Endodermal cell (in vitro differentiated cells): ENCODE results near the gene ENDOU. TPM values are rescaled to one million over a fixed set of nuclear protein-coding genes. Genes with fewer than 3 reads are reported as not detected.

Experiments used
- DNase-seq: peaks from one replicate; pipeline ENCODE4 v3.0.0-alpha.2; 2017
- H3K27ac ChIP-seq: 2 replicates; pipeline ENCODE4 v1.5.1; 2013; ENCODE audit warnings: mild to moderate bottlenecking, low read depth, low read length, moderate library complexity
- H3K27me3 ChIP-seq: 2 replicates; pipeline ENCODE4 v1.6.1; 2013; ENCODE audit warnings: mild to moderate bottlenecking, low read length, moderate library complexity; ENCODE audit not compliant: insufficient read depth, control insufficient read depth, poor library complexity, severe bottlenecking
- H3K36me3 ChIP-seq: 2 replicates; pipeline ENCODE4 v1.7.0; 2013; ENCODE audit warnings: mild to moderate bottlenecking, low read length, moderate library complexity; ENCODE audit not compliant: control insufficient read depth, insufficient read depth
- H3K4me1 ChIP-seq: one replicate; pipeline ENCODE4 v1.7.0; 2013; ENCODE audit warnings: low read length; ENCODE audit not compliant: control insufficient read depth, insufficient read depth
- H3K4me3 ChIP-seq: 2 replicates; pipeline ENCODE4 v1.5.1; 2013; ENCODE audit warnings: mild to moderate bottlenecking, low read length, moderate library complexity
- H3K9ac ChIP-seq: 2 replicates; pipeline ENCODE4 v1.6.1; 2013; ENCODE audit warnings: mild to moderate bottlenecking, low read length, moderate library complexity; ENCODE audit not compliant: poor library complexity, severe bottlenecking; ENCODE audit errors: extremely low read depth
- H3K9me3 ChIP-seq: 2 replicates; pipeline ENCODE4 v1.6.1; 2013; ENCODE audit warnings: mild to moderate bottlenecking, low read length, moderate library complexity; ENCODE audit not compliant: control insufficient read depth
- H3K27ac Mint-ChIP-seq: 2 replicates; pipeline ENCODE4 v1.8.0; 2020; ENCODE audit warnings: mixed read lengths
- H3K27me3 Mint-ChIP-seq: 2 replicates; pipeline ENCODE4 v1.8.0; 2021; ENCODE audit warnings: mild to moderate bottlenecking, mixed read lengths; ENCODE audit not compliant: insufficient read depth
- H3K36me3 Mint-ChIP-seq: 2 replicates; pipeline ENCODE4 v1.8.0; 2020; ENCODE audit warnings: low read depth, mixed read lengths
- H3K4me1 Mint-ChIP-seq: 2 replicates; pipeline ENCODE4 v1.8.0; 2020; ENCODE audit warnings: mixed read lengths
- H3K4me3 Mint-ChIP-seq: 2 replicates; pipeline ENCODE4 v1.8.0; 2020; ENCODE audit warnings: mild to moderate bottlenecking, moderate library complexity, mixed read lengths
- H3K9me3 Mint-ChIP-seq: 2 replicates; pipeline ENCODE4 v1.8.0; 2020; ENCODE audit warnings: mild to moderate bottlenecking, mixed read lengths
- CTCF ChIP-seq: fragments of 200-600 bp; sonication (generic); conservative IDR thresholded peaks from 2 replicates; pipeline ENCODE4 v1.5.0; 2021; ENCODE audit warnings: antibody characterized with exemption, mild to moderate bottlenecking
- WGBS, 2 experiments: methylation state at CpG; one replicate each; pipeline versions ENCODE4 v1.1.5 to v1.1.7; 2013; ENCODE audit warnings: missing lambda C conversion rate in 2 of 2, mixed read lengths in 1 of 2; ENCODE audit not compliant: insufficient coverage in 1 of 2, insufficient read length in 1 of 2; 5-methylcytosine and 5-hydroxymethylcytosine counted together
- total RNA-seq, 2 donors: library from RNA; stranded (reverse); fragmentation: NEBNext Ultra II Directional in 1 of 2; extraction: Animal tissue kit (Norgen Biotek cat#: 25700) in 1 of 2; gene quantifications; 2 replicates in 1 of 2; 3 replicates in 1 of 2; pipeline ENCODE4 v1.2.1, GENCODE V29; 2021

The ENDOU gene
- total RNA-seq, 2 donors from 2014 or later, result not detected

- H3K9ac ChIP-seq, result no peak overlapping the region
- H3K9me3 ChIP-seq, result no peaks in the 10 kb centered on the region
- WGBS, 2 experiments, result 83% methylated on average over 1 of the region's 2 CpGs; no CpG with 5 or more reads in 1 of the 2 experiments
- no peak overlapping the region for H3K27ac ChIP-seq
- no peaks in the 10 kb centered on the region for H3K27me3 ChIP-seq
- H3K4me3 Mint-ChIP-seq, result no peak overlapping the region
- no peak for DNase-seq
- H3K4me1 Mint-ChIP-seq, result peaks cover 10% of the 10 kb centered on the region
- no peak overlapping the region for H3K4me3 ChIP-seq
- no peak for TF ChIP-seq CTCF
- no peaks in the 10 kb centered on the region for H3K4me1 ChIP-seq
- H3K36me3 ChIP-seq, result no peaks in the 10 kb centered on the region
- peaks cover 8% of the 10 kb centered on the region for H3K27me3 Mint-ChIP-seq
- H3K36me3 Mint-ChIP-seq, result no peaks in the 10 kb centered on the region
- no peak overlapping the region for H3K27ac Mint-ChIP-seq
- no peaks in the 10 kb centered on the region for H3K9me3 Mint-ChIP-seq
These were observed 7.2 kb upstream of the ENDOU start for GRCh38 chr12:47732504-47732903.

GRCh38 chr12:47731723-47732122, 6.4 kb upstream of the ENDOU start:
- Mint-ChIP-seq H3K4me3 (no peak overlapping the region), H3K27me3 (peaks cover 8% of the 10 kb centered on the region), H3K36me3 (no peaks in the 10 kb centered on the region), H3K4me1 (peaks cover 10% of the 10 kb centered on the region), H3K27ac (no peak overlapping the region), H3K9me3 (no peaks in the 10 kb centered on the region)
- Histone ChIP-seq H3K36me3 (no peaks in the 10 kb centered on the region), H3K4me1 (no peaks in the 10 kb centered on the region), H3K27ac (no peak overlapping the region), H3K9ac (no peak overlapping the region), H3K27me3 (no peaks in the 10 kb centered on the region), H3K4me3 (no peak overlapping the region), H3K9me3 (no peaks in the 10 kb centered on the region)
- TF ChIP-seq CTCF, result no peak
- WGBS, 2 experiments, result 93 to 95% methylated on average over 5 of the region's 5 CpGs
- no peak for DNase-seq

GRCh38 chr12:47730341-47730744, 5.1 kb upstream of the ENDOU start:
- no peak for TF ChIP-seq CTCF
- no peak overlapping the region for H3K27ac ChIP-seq
- Mint-ChIP-seq H3K4me3 (no peak overlapping the region), H3K27ac (no peak overlapping the region), H3K27me3 (peaks cover 8% of the 10 kb centered on the region), H3K4me1 (peaks cover 10% of the 10 kb centered on the region), H3K9me3 (no peaks in the 10 kb centered on the region), H3K36me3 (no peaks in the 10 kb centered on the region)
- H3K9ac ChIP-seq, result no peak overlapping the region
- no peak overlapping the region for H3K4me3 ChIP-seq
- 93 to 96% methylated on average over 7 of the region's 8 CpGs for WGBS, 2 experiments
- DNase-seq, result no peak
- no peaks in the 10 kb centered on the region for H3K9me3 ChIP-seq
- H3K36me3 ChIP-seq, result no peaks in the 10 kb centered on the region
- H3K4me1 ChIP-seq, result no peaks in the 10 kb centered on the region
- H3K27me3 ChIP-seq, result no peaks in the 10 kb centered on the region
